Measurements from ENCODE around the gene ZRANB1. TPM values are rescaled to one million over a fixed set of nuclear protein-coding genes. Genes with fewer than 3 reads are reported as not detected.

The ZRANB1 gene
- total and polyA plus RNA-seq, 8 donors = 15.3 to 31.5 (median 27.0) TPM

DNA sequence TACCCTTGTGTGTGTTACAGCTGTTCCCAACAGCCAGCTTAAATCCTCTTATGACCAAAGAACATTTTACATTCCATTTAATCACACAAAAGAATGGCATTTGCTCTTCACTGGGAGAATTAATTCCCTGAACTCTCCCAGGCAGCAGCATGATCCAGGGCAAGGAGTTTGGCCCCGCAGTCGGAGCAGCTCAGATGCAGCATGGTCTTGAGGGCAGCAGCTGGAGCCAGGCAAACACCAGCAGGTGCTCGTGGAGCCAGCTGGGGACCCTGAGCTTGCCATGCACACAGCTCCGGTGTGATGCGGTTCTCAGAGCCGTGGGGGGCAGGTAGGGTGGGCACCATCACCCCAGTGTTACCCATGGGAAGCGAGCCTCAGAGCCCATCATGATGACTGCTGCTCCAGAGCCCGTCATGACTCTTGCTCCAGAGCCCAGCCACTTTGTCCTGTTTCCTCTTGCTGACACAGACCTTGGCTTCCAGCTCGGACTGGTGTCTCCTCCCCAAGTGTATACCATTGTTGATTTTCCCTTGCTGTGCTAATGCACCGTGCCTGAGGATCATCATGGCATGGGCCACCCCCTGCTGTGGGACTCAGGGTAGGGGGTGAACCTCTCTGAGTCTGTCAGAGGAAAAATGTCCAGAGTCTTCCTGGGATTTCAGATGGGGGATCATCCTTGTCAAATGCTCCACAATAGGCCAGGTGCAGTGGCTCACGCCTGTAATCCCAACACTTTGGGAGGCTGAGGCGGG, 75.8 kb downstream of the ZRANB1 start:
- TF ChIP-seq, protein P1, sequence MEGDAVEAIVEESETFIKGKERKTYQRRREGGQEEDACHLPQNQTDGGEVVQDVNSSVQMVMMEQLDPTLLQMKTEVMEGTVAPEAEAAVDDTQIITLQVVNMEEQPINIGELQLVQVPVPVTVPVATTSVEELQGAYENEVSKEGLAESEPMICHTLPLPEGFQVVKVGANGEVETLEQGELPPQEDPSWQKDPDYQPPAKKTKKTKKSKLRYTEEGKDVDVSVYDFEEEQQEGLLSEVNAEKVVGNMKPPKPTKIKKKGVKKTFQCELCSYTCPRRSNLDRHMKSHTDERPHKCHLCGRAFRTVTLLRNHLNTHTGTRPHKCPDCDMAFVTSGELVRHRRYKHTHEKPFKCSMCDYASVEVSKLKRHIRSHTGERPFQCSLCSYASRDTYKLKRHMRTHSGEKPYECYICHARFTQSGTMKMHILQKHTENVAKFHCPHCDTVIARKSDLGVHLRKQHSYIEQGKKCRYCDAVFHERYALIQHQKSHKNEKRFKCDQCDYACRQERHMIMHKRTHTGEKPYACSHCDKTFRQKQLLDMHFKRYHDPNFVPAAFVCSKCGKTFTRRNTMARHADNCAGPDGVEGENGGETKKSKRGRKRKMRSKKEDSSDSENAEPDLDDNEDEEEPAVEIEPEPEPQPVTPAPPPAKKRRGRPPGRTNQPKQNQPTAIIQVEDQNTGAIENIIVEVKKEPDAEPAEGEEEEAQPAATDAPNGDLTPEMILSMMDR (IDR thresholded peaks at IDR 0.05) = no peak
- H3K36me3 ChIP-seq = peaks cover 0 to 21% of the 10 kb centered on the region in 2 donors
- no peak for ATAC-seq
- H3K9me3 ChIP-seq = no peaks in the 10 kb centered on the region
- peak overlapping the region in 1 of 2 donors; percentile 52 for H3K27ac ChIP-seq
- no peaks in the 10 kb centered on the region for H3K27me3 ChIP-seq
- peaks cover 15 to 26% of the 10 kb centered on the region in 2 donors for H3K4me1 ChIP-seq
- intact Hi-C loops (cut with DNase I) = no loop called here
- DNase-seq = peak in 1 of 4 donors; percentile 45
- H3K4me3 ChIP-seq = no peak overlapping the region

DNA sequence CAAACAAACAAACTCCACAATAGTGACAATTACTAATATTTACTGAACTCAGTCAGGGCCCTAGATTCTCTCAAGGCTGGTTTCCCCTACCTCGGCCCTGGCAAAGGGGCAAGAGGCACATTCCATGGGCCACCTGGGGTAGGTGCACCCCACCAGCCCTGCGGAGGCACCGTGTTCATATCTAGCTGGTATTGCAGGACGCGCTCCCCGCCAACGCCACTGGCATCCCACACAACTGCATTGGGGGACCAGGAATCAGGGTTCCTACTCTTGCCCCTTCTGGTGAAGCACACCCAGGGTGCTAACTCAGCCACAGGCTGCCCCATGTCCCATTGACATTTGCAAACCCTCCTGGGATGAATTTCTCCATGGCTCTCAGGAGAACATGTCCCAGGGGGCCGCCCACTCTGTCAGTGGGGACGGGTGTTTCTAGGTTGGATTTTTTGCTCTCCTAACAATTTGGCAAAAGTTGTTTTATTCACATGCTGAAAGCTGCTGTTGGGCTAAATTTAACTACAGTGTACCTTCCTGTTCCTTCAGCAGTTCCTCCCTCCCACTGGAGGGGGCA, 76.7 kb downstream of the ZRANB1 start:
- DNase-seq (peak in 1 of 4 donors; percentile 50), ATAC-seq (no peak)
- peaks cover 0 to 27% of the 10 kb centered on the region in 2 donors for H3K36me3 ChIP-seq
- H3K27me3 ChIP-seq = no peaks in the 10 kb centered on the region
- TF ChIP-seq, protein P1 (IDR thresholded peaks at IDR 0.05) = no peak
- no peak overlapping the region for H3K4me3 ChIP-seq
- no peaks in the 10 kb centered on the region for H3K9me3 ChIP-seq
- no peak overlapping the region for H3K27ac ChIP-seq
- intact Hi-C loops (cut with DNase I) = no loop called here
- H3K4me1 ChIP-seq = peaks cover 15 to 32% of the 10 kb centered on the region in 2 donors

DNA sequence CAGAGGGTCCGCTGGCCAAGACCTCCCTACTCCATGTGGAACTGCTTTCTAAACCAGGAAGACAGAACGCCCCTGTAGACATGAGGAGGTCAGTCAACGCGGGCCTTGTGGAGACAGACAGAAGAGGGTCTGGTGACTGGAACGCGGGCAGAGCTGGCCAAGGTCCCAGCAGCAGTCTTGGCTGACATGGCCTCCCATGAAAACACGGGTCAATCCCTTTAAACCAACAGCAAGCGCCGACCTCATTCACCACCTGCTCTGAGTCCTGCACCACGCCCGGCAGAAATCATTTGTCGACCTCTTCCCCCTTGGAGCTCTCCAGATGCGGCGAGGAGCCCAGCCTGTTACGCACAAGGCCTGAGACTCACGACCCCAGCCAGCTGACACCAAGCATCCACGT, 78.5 kb downstream of the ZRANB1 start:
- H3K9me3 ChIP-seq = no peaks in the 10 kb centered on the region
- H3K36me3 ChIP-seq = peaks cover 0 to 29% of the 10 kb centered on the region in 2 donors
- intact Hi-C loops (cut with DNase I) = no loop called here
- no peak overlapping the region for H3K27ac ChIP-seq
- TF ChIP-seq, protein P1 (IDR thresholded peaks at IDR 0.05) = no peak
- H3K4me3 ChIP-seq = no peak overlapping the region
- DNase-seq (peak in 1 of 4 donors; percentile 45), ATAC-seq (no peak)
- H3K4me1 ChIP-seq = peaks cover 7 to 27% of the 10 kb centered on the region in 2 donors
- no peaks in the 10 kb centered on the region for H3K27me3 ChIP-seq

DNA sequence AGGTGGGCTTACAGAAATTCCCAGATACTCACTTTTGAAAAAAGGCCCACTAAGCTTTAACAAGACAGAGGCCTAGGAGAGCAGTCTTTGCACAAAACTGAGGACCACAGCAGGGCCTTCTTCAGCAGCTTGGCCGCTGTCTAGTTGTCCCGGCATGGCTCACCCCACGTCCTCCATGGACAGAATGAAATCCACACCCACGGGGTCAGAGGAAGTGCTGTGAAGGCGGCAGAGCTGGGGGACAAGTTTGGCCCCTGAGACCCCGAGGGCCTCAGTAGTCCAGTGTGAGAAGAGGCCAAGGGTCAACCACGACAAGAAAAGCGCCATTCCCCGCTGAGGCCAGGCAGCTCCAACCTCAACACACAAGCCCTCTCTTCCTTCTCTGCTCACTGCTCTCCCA, 78.9 kb downstream of the ZRANB1 start:
- H3K27ac ChIP-seq = no peak overlapping the region
- H3K36me3 ChIP-seq = peaks cover 0 to 34% of the 10 kb centered on the region in 2 donors
- no peak for ATAC-seq
- peak in 1 of 4 donors; percentile 31 for DNase-seq
- H3K4me1 ChIP-seq = peaks cover 5 to 22% of the 10 kb centered on the region in 2 donors
- no peak overlapping the region for H3K4me3 ChIP-seq
- H3K27me3 ChIP-seq = no peaks in the 10 kb centered on the region
- TF ChIP-seq, protein P1 (IDR thresholded peaks at IDR 0.05) = no peak
- H3K9me3 ChIP-seq = no peaks in the 10 kb centered on the region
- intact Hi-C loops (cut with DNase I) = no loop called here

DNA sequence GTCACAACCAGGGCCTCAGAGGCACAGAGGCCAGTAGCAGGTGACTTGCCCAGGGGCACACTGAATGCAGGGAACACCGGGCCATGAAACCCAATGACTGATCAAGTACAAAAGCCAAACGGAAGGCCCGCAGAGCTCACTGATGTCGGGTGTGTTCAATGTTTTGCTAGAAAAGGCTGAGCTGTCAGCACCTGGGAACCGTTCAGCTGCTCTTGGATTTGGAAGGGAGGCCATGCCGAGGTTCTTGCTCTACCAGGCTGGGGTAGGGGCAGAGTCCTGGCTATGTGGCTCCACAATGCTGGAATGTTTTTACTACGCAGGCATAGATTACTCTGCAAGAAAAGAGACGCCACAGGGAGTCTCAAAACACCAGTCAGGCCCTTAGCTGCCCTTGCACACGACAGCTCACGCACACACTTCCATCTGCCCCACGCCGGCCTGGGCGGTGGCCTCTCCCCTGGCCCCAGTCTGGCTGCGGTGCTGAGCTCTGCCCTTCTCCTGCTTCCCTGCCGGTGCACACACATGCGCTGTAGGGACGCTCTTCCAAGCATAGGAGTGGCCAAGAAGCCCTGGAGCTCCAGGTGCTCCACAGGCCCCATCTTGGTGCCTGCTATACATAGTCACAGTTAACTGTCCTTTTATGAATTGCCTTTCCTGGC, 79.9 kb downstream of the ZRANB1 start:
- H3K36me3 ChIP-seq = peaks cover 0 to 41% of the 10 kb centered on the region in 2 donors
- H3K4me1 ChIP-seq = peaks cover 2 to 22% of the 10 kb centered on the region in 2 donors
- DNase-seq (peak in 1 of 4 donors; percentile 57), ATAC-seq (no peak)
- intact Hi-C loops (cut with DNase I) = no loop called here
- no peaks in the 10 kb centered on the region for H3K27me3 ChIP-seq
- H3K9me3 ChIP-seq = no peaks in the 10 kb centered on the region
- H3K27ac ChIP-seq = no peak overlapping the region
- H3K4me3 ChIP-seq = no peak overlapping the region
- TF ChIP-seq, protein P1 (IDR thresholded peaks at IDR 0.05) = no peak

Data from left lung (tissue), 10 donors.